ENCODE measurements around the gene HOMEZ. TPM values are rescaled to one million over a fixed set of nuclear protein-coding genes. Genes with fewer than 3 reads are reported as not detected.

HOMEZ gene, protein sequence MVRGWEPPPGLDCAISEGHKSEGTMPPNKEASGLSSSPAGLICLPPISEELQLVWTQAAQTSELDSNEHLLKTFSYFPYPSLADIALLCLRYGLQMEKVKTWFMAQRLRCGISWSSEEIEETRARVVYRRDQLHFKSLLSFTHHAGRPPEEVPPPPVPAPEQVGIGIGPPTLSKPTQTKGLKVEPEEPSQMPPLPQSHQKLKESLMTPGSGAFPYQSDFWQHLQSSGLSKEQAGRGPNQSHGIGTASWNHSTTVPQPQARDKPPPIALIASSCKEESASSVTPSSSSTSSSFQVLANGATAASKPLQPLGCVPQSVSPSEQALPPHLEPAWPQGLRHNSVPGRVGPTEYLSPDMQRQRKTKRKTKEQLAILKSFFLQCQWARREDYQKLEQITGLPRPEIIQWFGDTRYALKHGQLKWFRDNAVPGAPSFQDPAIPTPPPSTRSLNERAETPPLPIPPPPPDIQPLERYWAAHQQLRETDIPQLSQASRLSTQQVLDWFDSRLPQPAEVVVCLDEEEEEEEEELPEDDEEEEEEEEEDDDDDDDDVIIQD
- 9.5 TPM in 2 replicates for total RNA-seq

DNA sequence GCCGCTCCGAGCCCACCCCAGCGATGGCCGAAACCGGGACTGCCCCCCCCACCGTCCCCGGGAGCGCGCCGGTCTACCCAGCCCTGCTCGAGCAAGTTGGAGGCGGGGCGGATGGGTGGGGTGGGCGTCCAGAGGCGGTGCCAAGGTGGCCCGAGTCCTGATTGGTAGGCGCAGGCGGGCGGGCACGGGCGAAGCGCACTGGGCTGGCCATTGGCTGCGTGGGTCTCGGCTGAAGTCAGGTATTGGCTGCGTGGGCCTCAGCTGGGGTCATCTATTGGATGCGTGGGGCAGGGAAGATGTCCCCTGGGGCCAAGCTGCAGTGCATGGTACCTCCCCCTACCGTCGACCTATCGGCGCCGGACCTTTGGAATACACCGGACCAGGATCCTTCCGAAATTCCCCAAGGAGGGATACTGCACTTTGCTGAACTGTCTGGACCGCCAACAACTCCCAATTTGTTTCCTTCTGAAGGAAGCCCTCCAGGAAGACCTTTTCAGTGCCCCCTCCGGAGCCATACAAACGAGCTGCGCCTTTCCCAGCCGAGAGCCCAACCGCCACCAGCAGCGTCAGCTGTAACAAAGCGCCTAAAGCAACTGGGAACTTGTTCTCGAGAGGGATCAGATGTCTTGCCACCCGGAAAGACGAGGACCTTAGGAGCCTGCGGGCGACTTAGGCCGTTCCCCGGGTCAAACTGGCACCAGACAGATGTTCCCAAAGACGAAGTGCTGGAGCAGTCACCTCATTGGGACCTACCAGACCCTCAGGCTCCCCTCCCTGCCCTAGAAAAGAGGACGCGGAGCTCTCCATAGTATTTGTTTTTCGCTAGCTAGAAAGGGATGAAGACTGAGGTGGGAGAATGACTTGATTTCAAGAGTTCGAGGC, at the start of gene HOMEZ:
HOMEZ (minus strand) TSS at position 113 of the 882 bp plus-strand sequence. CDS start 180 bp downstream, outside the sequence.

DNA sequence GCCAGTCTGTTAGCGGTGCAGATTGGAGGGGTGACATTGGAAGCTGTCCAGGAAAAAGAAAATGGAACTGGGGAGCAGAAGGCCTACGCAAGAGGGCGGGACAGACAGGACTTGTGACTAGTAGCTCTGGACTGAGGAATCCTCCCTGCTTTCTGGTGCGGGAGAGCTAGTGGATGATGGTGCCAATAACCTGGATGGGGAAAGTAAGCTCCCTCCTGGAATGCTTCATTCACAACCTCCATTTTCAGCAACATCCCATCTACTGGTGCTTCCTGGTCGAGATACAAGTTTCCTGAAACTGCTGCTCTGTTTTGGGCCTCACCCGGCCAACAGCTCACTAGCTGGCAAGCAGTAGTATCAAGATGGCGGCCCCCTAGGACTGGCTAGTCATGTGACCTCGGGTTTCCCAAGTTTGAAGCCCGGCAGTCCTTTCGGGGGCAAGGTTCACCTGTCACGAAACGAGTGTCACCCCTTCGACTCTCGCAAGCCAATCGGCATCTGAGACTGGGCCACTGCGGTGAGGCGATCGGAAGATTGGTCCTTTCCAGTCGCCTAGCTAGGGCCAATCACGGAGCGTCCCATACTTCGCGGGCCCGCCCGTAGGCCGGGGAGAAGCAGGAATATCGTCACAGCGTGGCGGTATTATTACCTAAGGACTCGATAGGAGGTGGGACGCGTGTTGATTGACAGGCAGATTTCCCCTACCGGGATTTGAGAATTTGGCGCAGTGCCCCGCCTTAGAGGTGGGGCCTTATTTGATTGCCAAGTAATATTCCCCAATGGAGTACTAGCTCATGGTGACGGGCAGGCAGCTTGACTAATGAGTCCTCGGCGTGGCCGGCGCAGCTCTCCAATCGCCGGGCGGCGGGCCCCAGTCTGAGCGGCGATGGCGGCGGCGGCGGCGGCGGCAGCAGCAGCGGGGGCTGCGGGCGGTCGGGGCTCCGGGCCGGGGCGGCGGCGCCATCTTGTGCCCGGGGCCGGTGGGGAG, 34.9 kb upstream of the HOMEZ start, which contains the start of gene PABPN1:
PABPN1 (plus strand) TSS at position 874 of the 988 bp plus-strand sequence; CDS start at position 887, 13 bp downstream.

DNA sequence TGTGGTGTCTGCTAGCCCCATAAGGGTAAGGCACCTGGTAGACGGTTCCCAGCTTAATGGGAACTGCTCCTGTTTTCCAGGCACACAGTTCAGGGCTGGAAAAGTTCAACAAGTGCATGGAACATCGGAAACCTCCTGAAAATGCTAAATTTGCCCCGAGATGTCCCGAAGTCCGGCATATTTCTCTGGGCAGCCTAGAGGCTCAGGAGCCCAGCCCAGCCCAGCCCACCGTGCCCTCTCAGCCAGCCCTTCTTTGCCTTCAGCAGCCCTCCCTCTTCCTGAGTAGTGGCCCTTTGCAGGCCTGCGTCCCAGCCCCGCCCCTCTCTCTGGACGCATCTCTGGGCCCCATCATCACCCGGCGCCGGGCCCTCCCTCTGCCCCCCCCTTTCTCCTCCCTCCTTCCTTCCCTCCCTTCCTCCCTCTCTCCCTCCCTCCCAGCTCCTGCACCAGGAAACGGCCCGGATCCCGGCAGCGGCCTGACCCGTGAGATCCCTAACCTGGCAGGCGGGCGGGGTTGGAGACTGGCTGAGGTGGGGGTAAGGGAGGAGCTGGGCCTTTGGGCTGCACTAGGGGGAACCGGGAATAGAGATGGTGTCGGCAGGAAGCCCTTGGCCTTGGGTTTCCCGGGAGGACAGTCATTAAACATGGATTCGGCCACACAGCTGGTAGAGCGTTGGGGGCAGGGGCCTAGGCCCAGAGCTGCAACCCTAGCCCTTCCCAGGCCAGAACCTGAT, 20.6 kb upstream of the HOMEZ start, which contains the start of gene BCL2L2:
BCL2L2 (plus strand) TSS at position 422 of the 734 bp plus-strand sequence. CDS start 935 bp downstream, outside the sequence.

DNA sequence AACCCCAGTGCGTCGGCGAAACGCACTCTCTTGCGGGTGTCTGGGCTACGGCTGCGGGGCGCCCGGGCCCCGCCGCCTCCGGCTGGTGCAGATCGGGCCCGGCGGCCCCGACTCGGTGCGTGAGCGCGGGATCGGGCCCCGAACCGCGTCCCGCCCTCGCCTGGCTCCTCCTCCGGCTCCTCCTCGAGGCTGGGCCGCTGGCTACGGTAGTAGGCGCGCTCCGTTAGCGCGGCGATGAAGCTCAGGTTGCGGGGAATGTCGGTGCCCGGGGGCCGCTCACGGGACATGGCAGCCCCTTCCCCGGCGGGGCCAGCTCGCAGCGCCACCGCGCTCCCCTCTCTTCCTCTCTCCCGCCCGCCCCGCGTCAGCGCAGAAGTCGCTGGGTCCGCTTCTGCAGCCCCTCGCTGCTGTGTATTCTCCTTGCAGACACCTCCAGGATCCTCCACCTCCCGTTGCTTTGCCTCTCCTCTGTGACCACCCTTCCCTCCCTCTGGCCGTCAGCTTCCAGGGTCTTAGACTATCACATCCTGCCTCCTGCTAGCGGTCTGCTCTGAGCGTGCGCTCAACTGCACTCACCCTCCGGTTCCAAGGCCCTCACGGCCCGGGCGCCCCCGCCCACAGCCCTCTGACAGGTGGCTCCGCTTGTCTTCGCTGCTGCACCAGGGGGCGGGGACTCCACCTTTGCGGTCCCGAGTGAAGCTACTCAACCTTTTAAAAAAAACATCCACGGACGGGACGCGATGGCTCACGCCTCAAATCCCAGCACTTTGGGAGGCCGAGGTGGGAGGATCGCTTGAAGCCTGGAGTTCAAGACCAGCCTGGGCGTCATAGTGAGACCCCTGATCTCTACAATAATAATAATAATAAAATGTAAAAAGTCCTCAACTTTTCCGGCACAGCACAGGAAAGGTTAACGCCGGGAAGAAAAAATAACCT, 16.6 kb upstream of the HOMEZ start, which contains the start of gene PPP1R3E:
PPP1R3E (minus strand) TSS at position 570 of the 936 bp plus-strand sequence; CDS start at position 287, 283 bp downstream.

DNA sequence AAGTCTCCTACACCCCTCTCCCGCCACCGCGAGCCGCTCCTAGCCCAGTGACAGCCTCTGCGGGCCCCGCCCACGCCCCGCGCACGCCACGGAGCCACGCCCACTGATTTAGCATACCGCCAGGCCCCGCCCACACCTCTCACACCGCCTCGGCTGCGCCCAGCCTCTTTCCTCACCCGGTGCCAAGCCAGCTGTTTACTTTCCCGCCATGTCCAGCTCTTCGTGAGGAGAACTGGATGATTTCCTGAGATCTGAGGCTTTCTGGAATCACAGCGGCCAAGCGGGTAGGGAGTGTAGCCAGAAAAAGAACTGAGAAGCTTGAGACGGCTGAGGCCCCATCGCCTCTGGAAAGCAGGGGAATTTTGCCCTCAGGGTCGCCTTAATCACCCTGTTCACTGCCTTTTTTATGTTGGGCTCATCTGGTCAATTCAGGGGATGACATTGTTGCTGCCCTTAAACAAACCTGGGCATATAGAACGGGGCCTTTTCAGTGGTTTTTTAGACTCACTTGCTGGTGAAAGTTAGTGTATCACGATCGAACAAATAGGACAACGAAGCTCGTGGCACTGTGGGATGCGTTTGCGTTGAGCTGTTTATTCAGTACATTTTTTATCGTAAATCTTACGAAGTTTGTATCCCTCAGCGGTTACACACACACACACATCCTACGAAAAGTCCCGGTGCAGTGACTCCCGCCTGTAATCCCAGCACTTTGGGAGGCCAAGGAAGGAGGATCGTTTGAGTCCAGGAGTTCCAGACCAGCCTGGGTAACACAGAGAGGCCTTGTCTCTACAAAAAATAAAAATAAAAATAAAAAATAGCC, 47.9 kb downstream of the HOMEZ start, which contains the start of gene RNF212B:
RNF212B (plus strand) TSS at position 165 of the 823 bp plus-strand sequence. CDS start 2,410 bp downstream, outside the sequence.

Small RNA genes within 50 kb of the gene (small RNA-seq; reads per million reads assigned to genes)
- gene AL049829.1 = not detected
- gene RNU6-1046P = not detected

Other genes starting within 250 kb of the HOMEZ start
- not detected in 2 replicates for gene PSMB11, start 243.9 kb downstream of the HOMEZ start, total RNA-seq
- gene CDH24, start 228.6 kb downstream of the HOMEZ start, total RNA-seq = 10.8 and 18.9 TPM in 2 replicates
- gene ACIN1, start 191.0 kb downstream of the HOMEZ start, total RNA-seq = 97.0 and 102 TPM in 2 replicates
- gene C14orf119, start 190.6 kb downstream of the HOMEZ start, total RNA-seq = 37.7 and 45.7 TPM in 2 replicates
- gene CIROP, start 181.1 kb downstream of the HOMEZ start, total RNA-seq = not detected in 2 replicates
- not detected in 2 replicates for gene CEBPE, start 166.9 kb downstream of the HOMEZ start, total RNA-seq
- 0.19 and 0.33 TPM in 2 replicates for gene SLC7A8, start 102.5 kb downstream of the HOMEZ start, total RNA-seq
- not detected in 2 replicates for gene RNF212B, start 48.2 kb downstream of the HOMEZ start, total RNA-seq
- gene PPP1R3E, start 16.7 kb upstream of the HOMEZ start, total RNA-seq = 5.3 and 5.6 TPM in 2 replicates
- 18.3 and 24.6 TPM in 2 replicates for gene BCL2L2, start 20.7 kb upstream of the HOMEZ start, total RNA-seq
- 54.5 and 74.8 TPM in 2 replicates for gene PABPN1, start 35.3 kb upstream of the HOMEZ start, total RNA-seq
- gene SLC22A17, start 66.8 kb upstream of the HOMEZ start, total RNA-seq = 0.76 and 1.6 TPM in 2 replicates
- gene EFS, start 79.0 kb upstream of the HOMEZ start, total RNA-seq = not detected in 2 replicates
- not detected in 2 replicates for gene IL25, start 86.7 kb upstream of the HOMEZ start, total RNA-seq
- not detected in 2 replicates for gene CMTM5, start 90.9 kb upstream of the HOMEZ start, total RNA-seq
- not detected in 2 replicates for gene MYH6, start 122.1 kb upstream of the HOMEZ start, total RNA-seq
- not detected in 2 replicates for gene MYH7, start 149.5 kb upstream of the HOMEZ start, total RNA-seq
- 29.4 and 42.5 TPM in 2 replicates for gene NGDN, start 183.6 kb upstream of the HOMEZ start, total RNA-seq

All from vein endothelial cell (primary cell).